HG03103 (cell line): ENCODE measurements around the gene RPS6KA2.
A peak's percentile ranks its signal among the peaks of the same experiment; 100 is the strongest.

Source experiments
- ATAC-seq: cut with Tn5 transposase; IDR thresholded peaks from one replicate; pipeline ENCODE4 v1.9.1; 2021; ENCODE audit warnings: low read depth; ENCODE audit not compliant: unreplicated experiment

Gene RPS6KA2

GRCh38 chr6:166493427-166494100 lies 133.5 kb downstream of the RPS6KA2 start:
- ATAC-seq, result no peak

DNA sequence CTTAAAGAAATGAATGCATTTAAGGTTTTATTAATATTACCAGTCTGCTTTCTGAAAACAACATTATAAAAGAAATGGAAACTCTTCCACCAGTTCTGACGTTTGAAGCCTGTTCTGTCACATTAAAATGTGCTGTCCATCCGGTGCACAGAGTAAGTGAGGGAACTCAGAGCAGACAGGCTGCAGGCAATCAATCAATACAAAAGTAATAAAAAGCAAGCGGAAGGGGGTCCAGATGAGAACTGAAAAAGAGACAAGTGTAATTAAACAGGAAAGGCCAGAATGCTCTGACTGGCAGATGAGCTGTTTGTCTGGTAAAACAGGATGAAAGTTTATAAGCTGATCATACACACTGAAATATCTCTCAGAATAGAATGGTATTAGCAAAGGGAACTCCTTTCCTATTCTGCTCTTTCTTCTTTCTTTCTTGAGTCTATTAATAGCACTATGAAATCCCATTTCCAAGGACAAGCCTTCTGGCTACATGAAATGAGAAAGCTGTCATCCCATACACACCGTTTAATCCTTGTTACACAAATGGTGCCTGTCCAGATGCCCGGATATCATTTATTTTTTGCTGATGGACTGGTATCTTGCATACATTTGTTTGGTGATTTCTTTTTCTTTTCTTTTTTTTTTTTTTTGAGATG lies 134.8 kb downstream of the RPS6KA2 start:
- no peak for ATAC-seq

- ATAC-seq, result no peak
Observed at GRCh38 chr6:166490671-166491500, 136.2 kb downstream of the RPS6KA2 start.

GRCh38 chr6:166489301-166490155 lies 137.5 kb downstream of the RPS6KA2 start:
- ATAC-seq, result no peak

DNA sequence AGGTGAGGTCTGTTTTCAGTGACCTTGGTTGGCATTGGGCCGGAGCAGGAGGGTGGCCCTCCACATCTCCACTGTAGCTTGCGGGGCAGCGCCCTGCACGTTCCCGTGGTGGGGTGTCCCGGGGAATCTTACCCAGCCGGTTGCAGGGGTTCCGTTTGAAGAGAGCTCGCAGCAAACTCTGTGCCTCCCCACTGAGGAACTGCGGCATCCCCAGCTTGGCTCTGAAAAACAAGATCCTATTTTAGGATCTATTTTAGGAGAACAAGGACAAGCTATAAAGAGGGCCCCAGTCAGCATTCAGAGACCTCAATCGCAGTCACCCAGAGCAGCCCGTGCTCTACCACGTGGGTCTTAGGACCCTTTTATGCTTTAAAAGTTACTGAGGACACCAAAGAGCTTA lies 138.3 kb downstream of the RPS6KA2 start:
- ATAC-seq, result no peak

DNA sequence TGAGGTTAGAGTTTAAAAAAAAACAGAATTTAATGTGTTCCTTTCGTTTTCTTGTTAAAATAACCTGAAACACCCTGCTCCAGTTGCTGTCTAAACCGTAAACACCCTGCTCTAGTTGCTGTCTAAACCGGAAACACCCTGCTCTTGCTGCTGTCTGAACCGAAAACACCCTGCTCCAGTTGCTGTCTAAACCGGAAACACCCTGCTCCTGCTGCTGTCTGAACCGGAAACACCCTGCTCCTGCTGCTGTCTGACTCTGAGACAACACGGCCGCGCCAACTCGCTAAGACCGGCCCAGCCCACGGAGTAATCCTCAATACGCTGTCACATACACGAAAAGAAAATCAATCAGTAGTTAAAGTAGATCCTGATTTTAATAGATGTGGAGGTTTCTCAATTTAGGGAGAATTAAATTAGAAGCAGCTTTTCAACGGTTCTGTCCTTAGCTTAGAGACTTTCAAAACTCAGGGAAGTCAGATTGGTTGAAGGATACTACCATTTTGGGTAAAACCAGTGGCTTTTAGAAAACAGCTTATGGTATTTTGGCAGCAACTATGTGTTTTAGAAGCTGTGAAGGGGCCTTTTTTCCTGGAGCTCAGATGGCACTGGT lies 138.9 kb downstream of the RPS6KA2 start:
- peak; percentile 94 for ATAC-seq

DNA sequence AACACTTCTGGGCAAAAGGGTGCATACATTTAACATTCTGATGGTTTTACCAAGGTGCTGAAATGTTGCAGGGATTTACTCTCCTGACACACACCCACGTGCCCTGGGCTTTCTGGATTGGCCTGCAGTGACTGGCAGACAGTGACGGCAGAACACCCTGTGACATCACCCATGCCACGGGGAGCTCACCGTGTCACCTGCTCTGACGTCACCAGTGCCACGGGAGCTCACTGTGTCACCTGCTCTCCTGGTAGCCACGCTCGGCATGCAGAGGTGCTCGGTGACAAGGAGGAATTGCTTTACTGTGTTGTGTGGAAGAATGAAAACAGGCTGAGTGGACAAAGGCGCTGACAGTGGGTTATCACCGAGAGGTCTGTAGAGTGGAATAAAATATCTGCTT lies 139.9 kb downstream of the RPS6KA2 start:
- no peak for ATAC-seq

GRCh38 chr6:166486536-166486880 lies 140.5 kb downstream of the RPS6KA2 start:
- no peak for ATAC-seq

GRCh38 chr6:166485651-166486535 lies 141.2 kb downstream of the RPS6KA2 start:
- no peak for ATAC-seq

GRCh38 chr6:166484863-166485262 lies 142.2 kb downstream of the RPS6KA2 start:
- ATAC-seq, result no peak

GRCh38 chr6:166483573-166484250 lies 143.3 kb downstream of the RPS6KA2 start:
- ATAC-seq, result no peak

- ATAC-seq, result no peak
Observed at GRCh38 chr6:166483026-166483425, 144.0 kb downstream of the RPS6KA2 start.

DNA sequence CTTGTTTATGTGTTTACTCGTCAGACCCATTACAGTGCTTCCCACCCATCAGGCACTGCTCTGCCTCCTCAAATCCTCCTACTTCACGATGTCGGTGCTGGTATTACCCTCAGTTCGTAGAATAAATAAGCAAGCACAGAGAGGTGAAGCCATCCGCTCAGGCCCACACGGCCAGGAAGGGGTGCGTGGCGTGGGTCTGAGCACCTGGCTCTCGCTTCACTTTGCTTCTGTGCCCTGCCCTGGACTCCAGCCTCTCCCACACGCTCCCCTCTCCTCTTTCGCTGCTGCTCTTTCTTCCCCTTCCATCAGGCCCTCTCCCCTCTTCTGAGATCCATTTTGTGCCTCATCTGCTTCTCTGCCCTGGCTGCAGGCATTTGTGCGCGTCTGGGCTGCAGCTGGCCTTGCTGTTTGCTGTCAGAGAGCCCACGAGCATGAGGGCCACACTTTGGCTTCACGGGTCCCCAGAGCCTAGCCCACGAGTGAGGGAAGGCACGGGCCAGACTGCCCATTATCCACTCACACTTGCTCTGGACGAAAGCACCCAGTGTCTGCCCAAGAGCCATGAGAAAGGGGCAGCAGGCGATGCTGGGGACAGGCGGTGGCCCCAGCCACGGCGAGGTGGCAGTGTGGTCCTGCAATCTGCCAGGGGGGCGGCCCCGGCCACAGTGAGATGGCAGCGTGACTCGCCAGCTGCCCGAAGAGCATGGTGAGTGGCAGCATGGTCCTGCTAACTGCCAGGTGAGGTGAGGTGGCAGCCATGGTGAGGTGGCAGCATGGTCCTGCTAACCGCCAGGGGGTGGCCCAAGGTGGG lies 148.1 kb downstream of the RPS6KA2 start:
- ATAC-seq, result no peak

- no peak for ATAC-seq
Observed at GRCh38 chr6:166477647-166478365, 149.2 kb downstream of the RPS6KA2 start.

GRCh38 chr6:166476634-166477215 lies 150.3 kb downstream of the RPS6KA2 start:
- no peak for ATAC-seq

DNA sequence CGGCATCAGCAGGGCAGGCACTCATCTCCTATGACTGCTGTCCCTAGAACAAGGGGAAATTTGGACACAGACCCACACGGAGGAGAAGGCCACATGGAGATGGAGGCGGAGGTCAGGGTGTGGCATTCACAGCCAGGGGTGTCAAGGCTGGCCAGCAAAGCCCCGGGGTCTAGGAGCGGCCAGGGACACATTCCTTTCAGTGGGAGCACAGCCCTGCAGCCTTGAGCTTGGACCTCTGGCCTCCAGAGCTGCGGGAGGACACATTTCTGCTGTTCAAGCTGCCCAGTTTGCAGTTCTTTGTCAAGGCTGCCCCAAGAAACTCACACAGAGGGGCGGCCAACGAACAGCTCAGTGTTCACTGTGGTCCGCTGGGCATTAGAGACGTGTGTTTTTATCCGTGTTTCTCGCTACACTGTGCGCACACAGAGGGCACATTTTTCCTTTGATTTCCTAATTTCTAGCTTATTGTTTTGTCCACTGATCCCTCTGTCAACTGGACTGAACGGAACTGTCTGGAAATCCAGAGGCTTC lies 150.9 kb downstream of the RPS6KA2 start:
- ATAC-seq, result no peak
